ENCODE data around the gene TRIM5.

Gene TRIM5

GRCh38 chr11:5621580-5621979, 63.3 kb downstream of the TRIM5 start:
- no peak for DNase-seq

DNA sequence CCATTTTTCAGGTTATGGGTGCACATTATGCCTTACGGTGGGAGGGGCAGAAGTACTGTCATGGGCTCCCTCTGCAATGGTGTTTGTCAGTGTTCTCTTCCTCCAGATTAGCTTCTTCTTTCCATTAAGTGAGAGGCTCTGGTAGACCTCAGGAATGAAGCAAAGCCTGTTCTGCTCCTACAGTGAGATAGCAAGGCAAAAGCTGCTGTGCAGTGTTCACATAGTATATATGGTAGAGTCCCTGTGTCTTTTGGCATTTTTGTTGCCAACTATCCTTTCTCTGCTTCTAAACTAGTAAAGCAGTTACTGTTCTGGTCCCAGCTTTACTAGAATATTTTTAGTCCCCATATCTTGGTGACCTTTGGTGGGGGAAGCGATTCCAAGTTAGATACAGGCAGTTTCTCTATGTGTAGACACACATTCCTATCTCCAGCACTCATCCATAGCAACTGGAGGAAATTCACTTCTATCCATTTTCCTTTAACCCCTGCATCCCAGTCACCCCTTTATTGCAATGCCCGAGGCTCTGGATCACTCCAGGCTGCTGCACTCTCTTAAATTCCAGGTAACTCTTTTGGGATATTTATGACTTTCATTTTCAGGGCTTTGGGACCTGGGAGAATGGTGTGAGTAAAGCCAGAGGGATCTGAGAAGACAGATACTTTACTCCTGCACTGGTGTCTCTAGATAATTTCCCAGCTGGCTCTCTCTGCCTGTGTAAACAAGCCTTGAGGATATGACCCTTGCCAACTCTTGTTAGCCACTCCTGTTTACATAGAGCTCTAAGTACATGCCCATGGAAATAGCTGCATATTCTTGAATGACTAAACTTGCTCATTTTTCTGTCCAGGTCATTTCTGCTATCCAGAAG, 64.0 kb downstream of the TRIM5 start:
- no peak for DNase-seq

GRCh38 chr11:5618807-5619206, 66.1 kb downstream of the TRIM5 start:
- no peak for DNase-seq
